Measurements from ENCODE around the gene EFCAB10. TPM values are rescaled to one million over a fixed set of nuclear protein-coding genes. Genes with fewer than 3 reads are reported as not detected.

The EFCAB10 gene
- total and polyA plus RNA-seq, 12 donors: 0.10 to 0.27 (median 0.11) TPM; not detected in 9

- TF ChIP-seq POLR2A (IDR thresholded peaks at IDR 0.05) (no peak), CTCF (IDR thresholded peaks at IDR 0.05) (no peak)
- Histone ChIP-seq H3K9me3 (replicated peaks in 1 of 3) (no peaks in the 10 kb centered on the region), H3K4me3 (no peak overlapping the region), H3K36me3 (replicated peaks in 1 of 2) (peaks cover 0 to 18% of the 10 kb centered on the region in 2 donors), H3K27me3 (no peaks in the 10 kb centered on the region), H3K4me1 (replicated peaks in 1 of 2) (no peaks in the 10 kb centered on the region), H3K27ac (no peak overlapping the region)
- DNase-seq: no peak
- WGBS, 4 donors: 87 to 97% (median 90%) methylated on average over 5 of the region's 5 CpGs
- intact Hi-C loops (cut with DNase I): no loop called here
Observed at GRCh38 chr7:105618016-105618296, 36.7 kb upstream of the EFCAB10 start.

- no peak for DNase-seq
- 98 to 100% (median 99%) methylated on average over 13 to 14 of the region's 14 CpGs for WGBS, 4 donors
- intact Hi-C loops (cut with DNase I): no loop called here
- no peak overlapping the region for H3K27ac ChIP-seq
- H3K4me3 ChIP-seq: no peak overlapping the region
- H3K27me3 ChIP-seq: no peaks in the 10 kb centered on the region
- TF ChIP-seq POLR2A (IDR thresholded peaks at IDR 0.05): no peak
- no peak for TF ChIP-seq CTCF (IDR thresholded peaks at IDR 0.05)
- no peaks in the 10 kb centered on the region for H3K4me1 ChIP-seq (replicated peaks in 1 of 2)
- peaks cover 0 to 17% of the 10 kb centered on the region in 2 donors for H3K36me3 ChIP-seq (replicated peaks in 1 of 2)
- no peaks in the 10 kb centered on the region for H3K9me3 ChIP-seq (replicated peaks in 1 of 3)
Observed at GRCh38 chr7:105617280-105618015, 36.2 kb upstream of the EFCAB10 start.

- H3K9me3 ChIP-seq (replicated peaks in 1 of 3): no peaks in the 10 kb centered on the region
- no peak for DNase-seq
- TF ChIP-seq POLR2A (IDR thresholded peaks at IDR 0.05) (no peak), CTCF (IDR thresholded peaks at IDR 0.05) (no peak)
- no peak overlapping the region for H3K27ac ChIP-seq
- WGBS, 4 donors: 88 to 93% (median 92%) methylated on average over 20 of the region's 20 CpGs
- H3K4me1 ChIP-seq (replicated peaks in 1 of 2): no peaks in the 10 kb centered on the region
- intact Hi-C loops (cut with DNase I): no loop called here
- no peaks in the 10 kb centered on the region for H3K27me3 ChIP-seq
- no peak overlapping the region for H3K4me3 ChIP-seq
- H3K36me3 ChIP-seq (replicated peaks in 1 of 2): peaks cover 0 to 17% of the 10 kb centered on the region in 2 donors
Observed at GRCh38 chr7:105614341-105614840, 33.1 kb upstream of the EFCAB10 start.

GRCh38 chr7:105613611-105614330, 32.5 kb upstream of the EFCAB10 start:
- no peaks in the 10 kb centered on the region for H3K27me3 ChIP-seq
- intact Hi-C loops (cut with DNase I): no loop called here
- H3K36me3 ChIP-seq (replicated peaks in 1 of 2): peaks cover 0 to 17% of the 10 kb centered on the region in 2 donors
- DNase-seq: no peak
- TF ChIP-seq POLR2A (IDR thresholded peaks at IDR 0.05) (no peak), CTCF (IDR thresholded peaks at IDR 0.05) (no peak)
- H3K27ac ChIP-seq: no peak overlapping the region
- no peaks in the 10 kb centered on the region for H3K4me1 ChIP-seq (replicated peaks in 1 of 2)
- H3K9me3 ChIP-seq (replicated peaks in 1 of 3): no peaks in the 10 kb centered on the region
- no peak overlapping the region for H3K4me3 ChIP-seq
- WGBS, 4 donors: 92 to 97% (median 96%) methylated on average over 32 of the region's 32 CpGs

Data from adrenal gland (tissue), 12 donors.